ACC112 (cell line): ENCODE results near the gene SULT1A2.
A peak's percentile ranks its signal among the peaks of the same experiment; 100 is the strongest.
"Not testable (repeated sequence)": the region's sequence is repeated elsewhere in the genome, so short reads cannot be mapped to it uniquely, and the experiment has no call there.

Source experiments
- H2AFZ ChIP-seq: fragments of 200-600 bp; sonication (generic); one replicate; pipeline ENCODE4 v1.6.0; 2017; ENCODE audit warnings: antibody characterized with exemption, low read length; ENCODE audit not compliant: unreplicated experiment
- H3K27ac ChIP-seq: fragments of 200-600 bp; sonication (generic); 2 replicates; pipeline ENCODE4 v1.5.1; 2014; ENCODE audit warnings: low read depth, mild to moderate bottlenecking, antibody characterized with exemption, low read length, moderate library complexity
- H3K27me3 ChIP-seq: fragments of 200-600 bp; sonication (generic); 2 replicates; pipeline ENCODE4 v1.6.1; 2014; ENCODE audit warnings: mild to moderate bottlenecking, antibody characterized with exemption, low read length, moderate library complexity, mixed read lengths; ENCODE audit not compliant: insufficient read depth
- H3K36me3 ChIP-seq: fragments of 200-600 bp; sonication (generic); 2 replicates; pipeline ENCODE4 v1.6.1; 2016; ENCODE audit warnings: mild to moderate bottlenecking, antibody characterized with exemption, low read length, moderate library complexity, mixed read lengths; ENCODE audit not compliant: insufficient read depth
- H3K4me1 ChIP-seq: fragments of 200-600 bp; sonication (generic); one replicate; pipeline ENCODE4 v1.6.1; 2016; ENCODE audit warnings: low read length, mixed read lengths; ENCODE audit not compliant: insufficient read depth, unreplicated experiment, control insufficient read depth
- H3K4me3 ChIP-seq: fragments of 200-600 bp; sonication (generic); 2 replicates; pipeline ENCODE4 v1.5.1; 2014; ENCODE audit warnings: mild to moderate bottlenecking, low read depth, low read length
- H3K79me2 ChIP-seq: fragments of 200-600 bp; sonication (generic); one replicate; pipeline ENCODE4 v1.6.0; 2016; ENCODE audit warnings: low read length; ENCODE audit not compliant: control insufficient read depth, unreplicated experiment, insufficient read depth

SULT1A2 gene

DNA sequence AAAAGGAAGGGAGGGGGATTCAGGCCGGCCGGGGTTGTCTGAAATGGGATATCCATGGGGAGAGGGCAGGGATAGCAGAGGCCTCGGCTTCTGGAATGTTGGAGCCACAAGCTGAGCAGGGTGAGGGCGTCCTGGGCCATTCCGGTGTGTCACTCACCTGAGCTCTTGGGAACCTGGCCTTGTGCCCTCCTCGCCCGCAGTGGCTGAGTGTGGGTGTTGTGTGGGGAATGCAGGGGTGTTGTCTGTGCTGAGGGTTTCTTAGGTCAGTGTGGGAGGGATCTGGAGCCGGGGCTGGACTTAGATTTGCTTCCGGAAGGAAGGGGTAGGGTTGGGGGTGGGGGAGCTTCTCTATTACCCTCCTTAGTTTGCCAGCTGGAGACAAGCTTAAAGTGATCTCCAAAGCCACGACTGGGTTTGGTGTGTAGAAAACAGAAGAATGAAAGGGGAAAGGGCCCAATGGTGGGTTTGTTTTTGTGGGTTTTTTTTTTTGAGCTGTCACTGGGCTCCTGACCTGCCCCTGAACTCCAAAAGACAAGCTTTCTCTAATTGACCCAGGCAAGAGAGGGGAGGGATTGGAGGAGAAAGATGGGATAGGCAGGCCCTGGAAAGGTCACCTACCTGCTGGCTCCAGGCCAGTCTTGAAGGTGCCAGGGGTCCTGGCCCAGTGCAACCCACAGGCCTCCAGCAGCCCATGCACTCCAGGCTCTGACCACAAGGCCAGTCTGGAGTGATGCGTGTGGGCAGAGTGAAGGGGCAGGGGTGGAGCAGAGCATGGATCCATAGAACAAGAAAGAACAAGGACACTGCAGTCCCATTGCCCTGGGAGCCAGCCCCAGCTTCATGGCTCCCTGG, at the start of gene SULT1A2:
TSS of gene SULT1A2 (minus strand) at position 211 of the 852 bp plus-strand sequence. CDS start 1,120 bp downstream, outside the sequence.
- peaks cover 4% of the 10 kb centered on the region for H3K4me1 ChIP-seq
- H3K79me2 ChIP-seq, result no peaks in the 10 kb centered on the region
- peak within 1 kb of the TSS; percentile 14 for H2AFZ ChIP-seq
- no peak within 1 kb of the TSS for H3K4me3 ChIP-seq
- H3K27me3 ChIP-seq, result no peaks in the 10 kb centered on the region
- H3K27ac ChIP-seq, result no peak within 1 kb of the TSS
- no peaks in the 10 kb centered on the region for H3K36me3 ChIP-seq

- not testable (repeated sequence) for H3K27ac ChIP-seq, H2AFZ ChIP-seq, H3K79me2 ChIP-seq, H3K36me3 ChIP-seq, H3K4me3 ChIP-seq, H3K27me3 ChIP-seq
- H3K4me1 ChIP-seq, result peaks cover 10% of the 10 kb centered on the region
Observed at GRCh38 chr16:28639959-28640358, 43.1 kb upstream of the SULT1A2 start.

- H2AFZ ChIP-seq, H3K27me3 ChIP-seq, H3K27ac ChIP-seq, H3K79me2 ChIP-seq, H3K36me3 ChIP-seq, H3K4me3 ChIP-seq: not testable (repeated sequence)
- peaks cover 10% of the 10 kb centered on the region for H3K4me1 ChIP-seq
Observed at GRCh38 chr16:28638359-28638758, 41.5 kb upstream of the SULT1A2 start.

DNA sequence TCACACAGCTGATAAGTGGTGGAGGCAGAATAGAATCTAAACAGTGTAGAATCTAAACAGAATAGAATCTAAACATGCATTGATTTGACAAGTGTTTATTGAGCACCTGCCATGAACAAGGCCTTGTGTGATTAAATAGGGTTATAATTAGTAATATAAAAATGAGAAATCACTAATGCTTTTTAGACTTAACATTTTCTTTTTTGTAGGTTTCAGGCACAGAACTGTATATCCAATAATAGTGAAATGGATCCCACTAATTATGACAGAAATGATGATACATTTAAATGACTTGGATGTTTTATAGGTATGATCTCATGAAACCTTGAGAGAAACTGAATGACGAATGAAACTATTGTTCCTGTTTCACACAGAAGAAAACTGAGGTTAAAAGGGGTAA, 40.9 kb upstream of the SULT1A2 start, which contains the start of gene NPIPB8:
TSS of gene NPIPB8 (plus strand) at position 301 of the 400 bp plus-strand sequence. CDS start 296 bp downstream, outside the sequence.
- not testable (repeated sequence) for H3K27ac ChIP-seq, H3K4me3 ChIP-seq, H3K36me3 ChIP-seq, H3K27me3 ChIP-seq, H2AFZ ChIP-seq, H3K79me2 ChIP-seq
- peaks cover 10% of the 10 kb centered on the region for H3K4me1 ChIP-seq

DNA sequence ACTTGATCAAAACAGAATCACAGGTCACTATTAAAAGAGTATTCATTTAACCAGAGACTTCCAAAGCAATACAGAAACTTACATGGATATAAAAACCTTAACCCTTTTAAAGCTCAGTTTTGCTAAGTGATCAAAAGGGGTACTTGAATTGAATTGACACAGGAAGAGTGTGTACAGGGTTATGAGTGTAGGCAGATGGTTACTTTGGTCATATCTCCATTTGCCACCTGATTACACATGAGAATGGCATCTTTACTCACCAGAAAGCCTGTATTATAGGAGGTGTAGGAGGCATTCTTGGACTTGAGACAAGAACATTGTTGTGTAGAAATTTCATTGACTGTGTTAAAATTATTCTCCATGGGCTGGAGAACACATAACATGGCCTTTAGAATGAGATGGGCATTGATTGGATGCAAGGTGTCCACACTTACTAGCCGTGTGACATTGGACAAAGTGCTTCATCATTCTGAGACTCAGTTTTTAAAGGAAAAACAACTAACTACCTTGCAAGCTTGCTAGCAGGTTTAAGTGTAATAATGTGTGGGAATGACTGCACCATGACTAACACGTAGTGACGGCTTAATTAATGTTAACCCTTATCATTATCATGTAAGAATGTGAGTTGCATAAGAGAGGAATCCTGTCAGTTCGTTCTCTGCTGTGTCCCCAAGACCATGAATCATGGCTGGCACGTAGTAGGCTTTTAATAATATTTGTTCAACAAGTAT, 39.4 kb upstream of the SULT1A2 start:
- Histone ChIP-seq H3K4me3 (peak overlapping the region; percentile 43; the same call in 1 of the 2 replicates), H3K27ac (peak overlapping the region; percentile 84), H3K4me1 (peaks cover 10% of the 10 kb centered on the region), H2AFZ (peak overlapping the region; percentile 12)
- H3K27me3 ChIP-seq, H3K36me3 ChIP-seq, H3K79me2 ChIP-seq: not testable (repeated sequence)

DNA sequence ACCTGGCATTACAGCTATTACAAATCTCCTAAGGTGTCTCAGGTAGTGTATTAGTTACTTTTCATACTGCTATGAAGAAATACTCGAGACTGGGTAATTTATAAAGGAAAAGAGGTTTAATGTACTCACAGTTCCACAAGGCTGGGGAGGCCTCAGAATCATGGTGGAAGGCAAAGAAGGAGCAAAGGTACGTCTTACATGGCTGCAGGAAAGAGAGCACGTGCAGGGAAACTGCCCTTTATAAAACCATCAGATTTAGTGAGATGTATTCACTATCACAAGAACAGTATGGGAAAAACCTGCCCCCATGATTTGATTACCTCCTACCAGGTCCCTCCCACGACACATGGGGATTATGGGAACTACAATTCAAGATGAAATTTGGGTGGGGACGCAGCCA, 34.1 kb upstream of the SULT1A2 start:
- not testable (repeated sequence) for H3K27me3 ChIP-seq, H3K4me1 ChIP-seq, H2AFZ ChIP-seq, H3K36me3 ChIP-seq, H3K79me2 ChIP-seq, H3K4me3 ChIP-seq, H3K27ac ChIP-seq

DNA sequence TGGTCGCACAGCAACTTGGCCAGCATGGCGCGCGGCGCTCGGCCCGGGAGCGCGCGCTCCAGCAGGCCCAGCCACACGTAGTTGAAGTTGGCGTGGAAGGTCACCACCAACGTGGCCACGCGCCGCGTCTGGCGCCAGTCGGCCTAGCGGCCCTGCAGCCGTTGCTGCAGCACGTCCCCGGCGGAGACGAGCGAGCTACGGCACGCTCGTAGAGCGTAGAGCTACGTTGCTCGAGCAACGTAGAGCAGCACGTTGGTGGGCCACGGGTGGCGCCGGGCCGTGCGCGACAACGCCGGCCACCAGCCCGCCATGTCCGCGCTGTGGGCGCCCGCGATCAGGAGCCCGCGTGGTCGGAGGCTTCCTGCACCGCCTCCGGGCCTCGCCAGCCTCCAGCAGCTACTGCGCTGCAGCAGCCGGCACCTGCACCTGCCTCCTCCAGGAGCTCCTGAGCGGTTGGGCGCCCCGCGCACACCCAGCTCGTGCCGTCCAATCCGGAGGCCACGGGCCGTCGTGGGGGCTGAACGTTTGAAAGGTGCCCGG, 26.4 kb upstream of the SULT1A2 start:
- H3K27ac ChIP-seq, result no peak overlapping the region
- no peaks in the 10 kb centered on the region for H3K27me3 ChIP-seq
- H2AFZ ChIP-seq, result peak overlapping the region; percentile 40
- H3K36me3 ChIP-seq, result no peaks in the 10 kb centered on the region
- H3K4me3 ChIP-seq, result peak overlapping the region; percentile 78
- H3K79me2 ChIP-seq, result no peaks in the 10 kb centered on the region
- no peaks in the 10 kb centered on the region for H3K4me1 ChIP-seq

DNA sequence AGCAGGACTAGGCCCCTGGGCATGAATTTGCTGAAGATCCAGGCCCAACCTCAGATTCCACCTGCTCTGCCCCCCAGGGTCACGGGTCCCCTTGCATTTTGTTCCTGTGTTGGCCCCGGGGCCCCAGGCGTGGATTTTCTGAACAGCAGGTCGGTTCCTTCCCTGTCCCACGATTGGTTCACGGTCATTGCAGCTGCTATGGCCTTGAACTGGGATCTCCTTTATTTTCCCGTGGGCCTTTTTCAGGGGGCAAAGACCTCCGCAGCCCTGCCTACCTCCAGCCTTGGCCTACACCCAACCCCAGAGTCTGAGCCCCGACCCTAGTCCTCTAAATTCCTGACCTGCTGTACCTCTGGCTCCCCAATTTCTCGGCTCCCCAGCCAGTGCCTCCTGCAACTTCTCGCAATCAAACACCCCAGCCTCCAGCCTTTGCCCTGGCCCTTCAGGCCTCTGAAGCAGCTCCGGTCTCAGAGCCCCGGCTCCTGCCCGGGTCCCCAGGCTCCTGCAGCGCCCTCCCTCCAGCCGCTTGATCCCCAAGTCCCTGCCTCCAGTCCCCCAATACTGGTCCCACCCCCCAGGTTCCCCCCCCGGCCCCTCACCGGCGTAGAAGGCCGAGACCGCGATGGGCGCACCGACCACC, 25.8 kb upstream of the SULT1A2 start:
- H3K27me3 ChIP-seq, H3K27ac ChIP-seq, H3K4me1 ChIP-seq, H2AFZ ChIP-seq, H3K36me3 ChIP-seq, H3K79me2 ChIP-seq: not testable (repeated sequence)
- peak overlapping the region; percentile 78 for H3K4me3 ChIP-seq

GRCh38 chr16:28621481-28622155, 24.8 kb upstream of the SULT1A2 start:
- Histone ChIP-seq H3K79me2 (no peaks in the 10 kb centered on the region), H3K27me3 (no peaks in the 10 kb centered on the region), H3K27ac (no peak overlapping the region), H3K4me1 (no peaks in the 10 kb centered on the region), H3K36me3 (no peaks in the 10 kb centered on the region), H3K4me3 (no peak overlapping the region), H2AFZ (no peak overlapping the region)

- H3K36me3 ChIP-seq, H3K27ac ChIP-seq, H3K4me1 ChIP-seq, H3K79me2 ChIP-seq, H3K4me3 ChIP-seq, H2AFZ ChIP-seq, H3K27me3 ChIP-seq: not testable (repeated sequence)
Observed at GRCh38 chr16:28620316-28620715, 23.5 kb upstream of the SULT1A2 start.
